Activated B cell treated with CpG ODN at 0.5 μM for 24 hours (primary cell): ENCODE measurements around the gene LDB3. TPM values are rescaled to one million over a fixed set of nuclear protein-coding genes. Genes with fewer than 3 reads are reported as not detected.

Source experiments
- ATAC-seq: fragments of 200-7000 bp; cut with Tn5 transposase; one replicate; pipeline ENCODE4 v1.10.0; 2021; ENCODE audit warnings: low read depth, mild to moderate bottlenecking, moderate library complexity
- CTCF ChIA-PET: fragments of 350-600 bp; sonication (Branson Sonifier 250); formaldehyde crosslinking; loops from one replicate; lab custom pipeline; 2021; ENCODE audit warnings: antibody characterized with exemption; lab: Charles Lee
- POLR2A ChIA-PET: fragments of 350-600 bp; sonication (Branson Sonifier 250); formaldehyde crosslinking; loops from one replicate; lab custom pipeline; 2021; ENCODE audit warnings: antibody characterized with exemption; lab: Charles Lee
- DNase-seq: peaks from one replicate; pipeline ENCODE4 v3.0.0; 2022
- H3K27ac Mint-ChIP-seq: one replicate; pipeline ENCODE4 v1.8.0; 2020; ENCODE audit warnings: mixed read lengths
- H3K27me3 Mint-ChIP-seq: one replicate; pipeline ENCODE4 v1.8.0; 2021; ENCODE audit warnings: mixed read lengths
- H3K36me3 Mint-ChIP-seq: one replicate; pipeline ENCODE4 v1.8.0; 2021; ENCODE audit warnings: low read depth, mixed read lengths
- H3K4me1 Mint-ChIP-seq: one replicate; pipeline ENCODE4 v1.8.0; 2021; ENCODE audit warnings: mixed read lengths
- H3K4me3 Mint-ChIP-seq: one replicate; pipeline ENCODE4 v1.8.0; 2020; ENCODE audit warnings: mild to moderate bottlenecking, mixed read lengths
- H3K9me3 Mint-ChIP-seq: one replicate; pipeline ENCODE4 v1.8.0; 2020; ENCODE audit warnings: mixed read lengths
- CTCF ChIP-seq: fragments of 200-600 bp; IDR thresholded peaks from one replicate; pipeline ENCODE4 v1.8.0; 2022; ENCODE audit warnings: antibody characterized with exemption, mild to moderate bottlenecking
- intact Hi-C: fragments of 100-400 bp; cut with micrococcal nuclease; formaldehyde crosslinking; loops from one replicate; pipeline ENCODE4 v1.15.1; 2024
- total RNA-seq: library from RNA; stranded (reverse); gene quantifications from 2 replicates; pipeline ENCODE4 v1.2.3, GENCODE V29; 2022

LDB3 gene
- total RNA-seq, 1 donor from 2014 or later, result not detected

GRCh38 chr10:86677374-86677773 is 9.1 kb downstream of the LDB3 start:
- Mint-ChIP-seq H3K4me3 (no peak overlapping the region), H3K4me1 (peaks cover 13% of the 10 kb centered on the region), H3K9me3 (no peaks in the 10 kb centered on the region), H3K27ac (no peak overlapping the region), H3K27me3 (peaks cover 4% of the 10 kb centered on the region), H3K36me3 (no peaks in the 10 kb centered on the region)
- DNase-seq, result no peak
- no peak for ATAC-seq
- ChIA-PET CTCF (interaction anchor here (1.1 kb wide), 1 partner anchor 11 kb away, joined by 3 read pairs; no protein-coding TSS in a partner anchor), POLR2A (no interaction called here)
- intact Hi-C loops, result no loop called here
- TF ChIP-seq CTCF, result no peak

- DNase-seq (no peak), ATAC-seq (no peak)
- H3K36me3 Mint-ChIP-seq, result no peaks in the 10 kb centered on the region
- no peak overlapping the region for H3K4me3 Mint-ChIP-seq
- ChIA-PET CTCF (no interaction called here), POLR2A (interaction anchor here (1.2 kb wide), 1 partner anchor 25 kb away, joined by 4 read pairs; the partner anchor contains the start of gene OPN4)
- H3K4me1 Mint-ChIP-seq, result peaks cover 7% of the 10 kb centered on the region
- H3K27ac Mint-ChIP-seq, result no peak overlapping the region
- TF ChIP-seq CTCF, result no peak
- intact Hi-C loops, result no loop called here
- no peaks in the 10 kb centered on the region for H3K9me3 Mint-ChIP-seq
- H3K27me3 Mint-ChIP-seq, result peaks cover 3% of the 10 kb centered on the region
Measured at GRCh38 chr10:86678999-86679792, 10.9 kb downstream of the LDB3 start.

- Mint-ChIP-seq H3K4me3 (no peak overlapping the region), H3K9me3 (no peaks in the 10 kb centered on the region), H3K27me3 (peaks cover 7% of the 10 kb centered on the region), H3K36me3 (no peaks in the 10 kb centered on the region), H3K27ac (no peak overlapping the region), H3K4me1 (peaks cover 7% of the 10 kb centered on the region)
- CTCF ChIA-PET, result no interaction called here
- intact Hi-C loops, result no loop called here
- DNase-seq, result no peak
- no peak for ATAC-seq
- POLR2A ChIA-PET, result no interaction called here
- TF ChIP-seq CTCF, result no peak
Measured at GRCh38 chr10:86681047-86681446, 12.7 kb downstream of the LDB3 start.

- no peak for ATAC-seq
- DNase-seq, result no peak
- POLR2A ChIA-PET, result no interaction called here
- CTCF ChIA-PET, result no interaction called here
- H3K27me3 Mint-ChIP-seq, result peaks cover 8% of the 10 kb centered on the region
- peaks cover 7% of the 10 kb centered on the region for H3K4me1 Mint-ChIP-seq
- no peak overlapping the region for H3K27ac Mint-ChIP-seq
- intact Hi-C loops, result no loop called here
- H3K4me3 Mint-ChIP-seq, result no peak overlapping the region
- no peak for TF ChIP-seq CTCF
- H3K9me3 Mint-ChIP-seq, result no peaks in the 10 kb centered on the region
- H3K36me3 Mint-ChIP-seq, result no peaks in the 10 kb centered on the region
Measured at GRCh38 chr10:86681722-86682386, 13.5 kb downstream of the LDB3 start.

- H3K4me1 Mint-ChIP-seq, result peaks cover 7% of the 10 kb centered on the region
- no peak for TF ChIP-seq CTCF
- no peak for DNase-seq
- POLR2A ChIA-PET, result no interaction called here
- no peaks in the 10 kb centered on the region for H3K9me3 Mint-ChIP-seq
- H3K36me3 Mint-ChIP-seq, result no peaks in the 10 kb centered on the region
- intact Hi-C loops, result no loop called here
- ATAC-seq, result no peak
- no peak overlapping the region for H3K27ac Mint-ChIP-seq
- CTCF ChIA-PET, result no interaction called here
- H3K4me3 Mint-ChIP-seq, result no peak overlapping the region
- H3K27me3 Mint-ChIP-seq, result peaks cover 9% of the 10 kb centered on the region
Measured at GRCh38 chr10:86682675-86683074, 14.4 kb downstream of the LDB3 start.
